IPS-18a (cell line): ENCODE results near the gene RPL39L.
"Not testable (repeated sequence)": the region's sequence is repeated elsewhere in the genome, so short reads cannot be mapped to it uniquely, and the experiment has no call there.

ENCODE experiments used
- H3K27ac ChIP-seq: one replicate; pipeline ENCODE4 v1.5.1; 2013; ENCODE audit warnings: low read length
- H3K27me3 ChIP-seq: one replicate; pipeline ENCODE4 v1.6.1; 2013; ENCODE audit warnings: mild to moderate bottlenecking, low read length; ENCODE audit not compliant: control insufficient read depth, insufficient read depth
- H3K36me3 ChIP-seq: one replicate; pipeline ENCODE4 v1.6.1; 2013; ENCODE audit warnings: low read depth, low read length; ENCODE audit not compliant: control insufficient read depth
- H3K4me1 ChIP-seq: one replicate; pipeline ENCODE4 v1.6.1; 2013; ENCODE audit warnings: low read depth, low read length; ENCODE audit not compliant: control insufficient read depth
- H3K4me3 ChIP-seq: one replicate; pipeline ENCODE4 v1.5.1; 2013; ENCODE audit warnings: low read length
- H3K9ac ChIP-seq: one replicate; pipeline ENCODE4 v1.6.1; 2013; ENCODE audit warnings: mild to moderate bottlenecking, low read length, moderate library complexity
- H3K9me3 ChIP-seq: one replicate; pipeline ENCODE4 v1.6.1; 2013; ENCODE audit warnings: low read depth, low read length; ENCODE audit not compliant: control insufficient read depth

Gene RPL39L

GRCh38 chr3:187139126-187139894 lies at the start of gene RPL39L:
RPL39L (minus strand) TSS chr3:187139496; CDS start chr3:187121300, 18,196 bp downstream.
- Histone ChIP-seq H3K9ac (peak within 1 kb of the TSS; percentile 65), H3K4me3 (peak within 1 kb of the TSS; percentile 77), H3K4me1 (no peaks in the 10 kb centered on the region), H3K27me3 (no peaks in the 10 kb centered on the region), H3K9me3 (no peaks in the 10 kb centered on the region), H3K36me3 (no peaks in the 10 kb centered on the region), H3K27ac (no peak within 1 kb of the TSS)

- H3K27me3 ChIP-seq, result no peaks in the 10 kb centered on the region
- H3K4me3 ChIP-seq, result no peak overlapping the region
- H3K27ac ChIP-seq, result no peak overlapping the region
- no peaks in the 10 kb centered on the region for H3K9me3 ChIP-seq
- H3K4me1 ChIP-seq, result peaks cover 27% of the 10 kb centered on the region
- no peaks in the 10 kb centered on the region for H3K36me3 ChIP-seq
- no peak overlapping the region for H3K9ac ChIP-seq
Measured at GRCh38 chr3:187188931-187189330, 49.6 kb upstream of the RPL39L start.

- Histone ChIP-seq H3K4me1 (peaks cover 45% of the 10 kb centered on the region), H3K9ac (no peak overlapping the region), H3K4me3 (no peak overlapping the region), H3K36me3 (no peaks in the 10 kb centered on the region), H3K9me3 (no peaks in the 10 kb centered on the region), H3K27me3 (no peaks in the 10 kb centered on the region), H3K27ac (no peak overlapping the region)
Measured at GRCh38 chr3:187186801-187187421, 47.6 kb upstream of the RPL39L start.

- no peak overlapping the region for H3K9ac ChIP-seq
- no peaks in the 10 kb centered on the region for H3K9me3 ChIP-seq
- H3K27me3 ChIP-seq, result no peaks in the 10 kb centered on the region
- H3K4me3 ChIP-seq, result no peak overlapping the region
- H3K27ac ChIP-seq, result no peak overlapping the region
- peaks cover 50% of the 10 kb centered on the region for H3K4me1 ChIP-seq
- no peaks in the 10 kb centered on the region for H3K36me3 ChIP-seq
Measured at GRCh38 chr3:187186375-187186774, 47.1 kb upstream of the RPL39L start.

GRCh38 chr3:187185759-187186158 lies 46.5 kb upstream of the RPL39L start:
- no peaks in the 10 kb centered on the region for H3K27me3 ChIP-seq
- H3K36me3 ChIP-seq, result no peaks in the 10 kb centered on the region
- H3K9ac ChIP-seq, result peak overlapping the region; percentile 56
- peak overlapping the region; percentile 34 for H3K4me3 ChIP-seq
- no peaks in the 10 kb centered on the region for H3K9me3 ChIP-seq
- peak overlapping the region; percentile 63 for H3K27ac ChIP-seq
- peaks cover 50% of the 10 kb centered on the region for H3K4me1 ChIP-seq

GRCh38 chr3:187183903-187184302 lies 44.6 kb upstream of the RPL39L start:
- H3K4me1 ChIP-seq, result peaks cover 50% of the 10 kb centered on the region

GRCh38 chr3:187183210-187183862 lies 44.0 kb upstream of the RPL39L start:
- no peak overlapping the region for H3K4me3 ChIP-seq
- H3K9ac ChIP-seq, result no peak overlapping the region
- H3K4me1 ChIP-seq, result peaks cover 50% of the 10 kb centered on the region
- peak overlapping the region; percentile 71 for H3K27ac ChIP-seq
- no peaks in the 10 kb centered on the region for H3K36me3 ChIP-seq
- H3K27me3 ChIP-seq, result no peaks in the 10 kb centered on the region
- H3K9me3 ChIP-seq, result no peaks in the 10 kb centered on the region

More at GRCh38 chr3:187183903-187184302, 44.6 kb upstream of the RPL39L start:
- H3K27me3 ChIP-seq, result no peaks in the 10 kb centered on the region
- no peak overlapping the region for H3K9ac ChIP-seq
- H3K36me3 ChIP-seq, result no peaks in the 10 kb centered on the region
- H3K9me3 ChIP-seq, result no peaks in the 10 kb centered on the region
- H3K27ac ChIP-seq, result no peak overlapping the region
- no peak overlapping the region for H3K4me3 ChIP-seq

- H3K4me1 ChIP-seq, result peaks cover 41% of the 10 kb centered on the region
- H3K27me3 ChIP-seq, result no peaks in the 10 kb centered on the region
- H3K9me3 ChIP-seq, result no peaks in the 10 kb centered on the region
- H3K27ac ChIP-seq, result no peak overlapping the region
- no peak overlapping the region for H3K9ac ChIP-seq
- no peak overlapping the region for H3K4me3 ChIP-seq
- no peaks in the 10 kb centered on the region for H3K36me3 ChIP-seq
Measured at GRCh38 chr3:187181454-187182170, 42.3 kb upstream of the RPL39L start.

GRCh38 chr3:187172929-187173328 lies 33.6 kb upstream of the RPL39L start:
- Histone ChIP-seq H3K27ac (no peak overlapping the region), H3K36me3 (no peaks in the 10 kb centered on the region), H3K27me3 (no peaks in the 10 kb centered on the region)

GRCh38 chr3:187170911-187171310 lies 31.6 kb upstream of the RPL39L start:
- H3K36me3 ChIP-seq, H3K4me3 ChIP-seq, H3K9ac ChIP-seq, H3K4me1 ChIP-seq, H3K27ac ChIP-seq, H3K9me3 ChIP-seq, H3K27me3 ChIP-seq: not testable (repeated sequence)

More at GRCh38 chr3:187172929-187173328, 33.6 kb upstream of the RPL39L start:
- H3K4me3 ChIP-seq, result no peak overlapping the region
- peaks cover 5% of the 10 kb centered on the region for H3K4me1 ChIP-seq
- no peak overlapping the region for H3K9ac ChIP-seq
- no peaks in the 10 kb centered on the region for H3K9me3 ChIP-seq

GRCh38 chr3:187169231-187169960 lies 30.1 kb upstream of the RPL39L start:
- Histone ChIP-seq H3K36me3 (no peaks in the 10 kb centered on the region), H3K4me1 (peaks cover 21% of the 10 kb centered on the region), H3K27ac (no peak overlapping the region), H3K4me3 (no peak overlapping the region), H3K9ac (no peak overlapping the region), H3K27me3 (no peaks in the 10 kb centered on the region), H3K9me3 (no peaks in the 10 kb centered on the region)
